Panc1 (cell line): ENCODE data around the gene SURF2. TPM values are rescaled to one million over a fixed set of nuclear protein-coding genes. Genes with fewer than 3 reads are reported as not detected.

ENCODE experiments used
- ATAC-seq: fragments of 200-7000 bp; cut with Tn5 transposase; 2 replicates; pipeline ENCODE4 v1.9.1; 2020; ENCODE audit warnings: mild to moderate bottlenecking, moderate library complexity
- BruUV-seq: library from RNA; stranded (reverse); fragments of 400-500 nt; replicated peaks from 2 replicates; lab custom pipeline; 2021; lab: Mats Ljungman, UMichigan
- CTCF ChIA-PET: fragments of 300-600 bp; sonication (Branson Sonifier 250); formaldehyde crosslinking; loops from one replicate; lab custom pipeline; 2022; ENCODE audit warnings: antibody characterized with exemption; lab: Charles Lee
- POLR2A ChIA-PET: fragments of 300-600 bp; sonication (Branson Sonifier 250); formaldehyde crosslinking; loops from one replicate; lab custom pipeline; 2022; ENCODE audit warnings: antibody characterized with exemption; lab: Charles Lee
- DNase-seq: peaks from one replicate; pipeline ENCODE4 v3.0.0-alpha.2; 2010; ENCODE audit warnings: low read depth, low spot score
- H3K27ac ChIP-seq: 2 replicates; pipeline ENCODE4 v1.5.1; 2011; ENCODE audit warnings: mild to moderate bottlenecking, low read length, inconsistent platforms
- H3K27me3 ChIP-seq: fragments of 200-500 bp; sonication (Bioruptor generic); 2 replicates; pipeline ENCODE4 v1.6.0; 2014; ENCODE audit warnings: low read length, inconsistent platforms; ENCODE audit not compliant: control insufficient read depth, insufficient read depth
- H3K36me3 ChIP-seq: fragments of 200-500 bp; sonication (Bioruptor generic); 2 replicates; pipeline ENCODE4 v1.5.1; 2014; ENCODE audit warnings: inconsistent platforms, mild to moderate bottlenecking, low read length, moderate library complexity; ENCODE audit not compliant: control insufficient read depth, insufficient read depth
- H3K4me1 ChIP-seq: 2 replicates; pipeline ENCODE4 v1.5.1; 2011; ENCODE audit warnings: inconsistent platforms, mild to moderate bottlenecking, low read length, moderate library complexity; ENCODE audit not compliant: control insufficient read depth, insufficient read depth
- H3K4me3 ChIP-seq, 2 experiments: 2 replicates each; pipeline ENCODE4 v1.5.1; 2011 to 2012; ENCODE audit warnings: low read depth in 2 of 2, low read length in 2 of 2, mild to moderate bottlenecking in 2 of 2, inconsistent platforms in 1 of 2, moderate library complexity in 1 of 2
- H3K9me3 ChIP-seq: fragments of 200-500 bp; sonication (Bioruptor generic); 2 replicates; pipeline ENCODE4 v1.5.1; 2014; ENCODE audit warnings: low read depth, mild to moderate bottlenecking, inconsistent platforms, low read length, moderate library complexity; ENCODE audit not compliant: control insufficient read depth, insufficient read depth
- POLR2AphosphoS5 ChIP-seq: IDR thresholded peaks from 2 replicates; pipeline ENCODE4 v1.6.1; 2012; ENCODE audit warnings: mild to moderate bottlenecking, low read depth, low read length, moderate library complexity
- SIN3A ChIP-seq: IDR thresholded peaks from 2 replicates; pipeline ENCODE4 v1.6.1; 2012; ENCODE audit warnings: low read depth, mild to moderate bottlenecking, low read length, moderate library complexity, borderline replicate concordance; ENCODE audit not compliant: insufficient read depth
- TCF7L2 ChIP-seq: IDR thresholded peaks from 2 replicates; pipeline ENCODE4 v1.6.1; 2011; ENCODE audit warnings: mild to moderate bottlenecking, low read depth, low read length, inconsistent platforms
- in situ Hi-C: cut with HindIII; loops from 2 replicates; pipeline ENCODE4 v1.10.0; 2016; ENCODE audit warnings: low sequenced_read_pairs, low pct_unique_long_range_greater_than_20kb
- intact Hi-C: fragments of 100-400 bp; cut with micrococcal nuclease; formaldehyde crosslinking; loops from one replicate; pipeline ENCODE4 v1.10.0; 2022; ENCODE audit not compliant: unreplicated experiment
- total RNA-seq: library from RNA; stranded (reverse); gene quantifications from one replicate; pipeline ENCODE4 v1.2.1, GENCODE V29; 2021; ENCODE audit not compliant: unreplicated experiment
- TF ChIP-seq, protein P1 (sequence below), 2 experiments: IDR thresholded peaks; 2 replicates each; pipeline ENCODE4 v1.6.1; 2011 to 2012; ENCODE audit warnings: low read depth in 2 of 2, control low read depth in 1 of 2, low read length in 1 of 2, mild to moderate bottlenecking in 1 of 2, moderate library complexity in 1 of 2; ENCODE audit not compliant: insufficient read depth in 1 of 2
- TF ChIP-seq, protein P2 (sequence below): fragments of 450-650 bp; IDR thresholded peaks from 2 replicates; pipeline ENCODE4 v1.5.1; 2017; ENCODE audit warnings: mild to moderate bottlenecking

Gene SURF2
- total RNA-seq, 1 experiment from 2014 or later: 19.2 TPM

DNA sequence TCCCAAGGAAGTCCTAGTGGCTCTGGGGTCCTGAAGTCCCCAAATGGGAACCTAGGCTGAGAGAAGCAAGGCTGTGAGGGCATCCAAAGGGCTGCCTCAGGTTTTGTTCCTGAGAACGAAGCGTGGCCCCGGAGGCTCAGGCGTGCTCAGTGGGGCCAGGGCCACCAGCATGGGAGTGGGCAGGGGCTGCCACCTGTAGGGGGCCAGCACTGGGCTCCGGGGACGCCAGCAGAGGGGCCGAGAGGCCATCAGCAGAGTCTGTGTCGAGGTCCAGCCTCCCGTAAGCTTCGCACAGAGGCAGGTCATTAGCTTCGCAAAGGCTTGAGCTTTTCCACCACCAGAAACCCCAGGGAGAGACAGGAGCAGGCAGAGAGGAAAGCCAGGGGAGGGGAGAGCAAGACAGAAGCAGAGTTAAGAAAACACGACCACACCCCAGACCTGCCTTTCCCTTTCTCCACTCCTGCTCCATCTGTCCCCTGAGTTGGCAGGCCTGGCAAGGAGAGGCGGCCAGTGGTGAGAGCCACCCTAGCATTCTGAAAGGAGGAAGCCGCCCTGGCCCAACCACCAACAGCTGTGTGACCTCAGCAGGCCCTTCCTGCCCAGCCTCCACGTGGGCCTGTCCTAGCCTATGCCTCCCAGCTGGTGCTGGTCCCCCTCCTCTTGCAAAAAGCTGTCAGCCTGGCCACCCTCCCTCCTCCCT is 14.8 kb upstream of the SURF2 start:
- intact Hi-C loops: no loop called here

GRCh38 chr9:133342069-133342406 is 14.3 kb upstream of the SURF2 start:
- no TSS peak for BruUV-seq
- peaks cover 3% of the 10 kb centered on the region for H3K4me1 ChIP-seq
- peak; percentile 59; the same call in 1 of the 2 replicates for ATAC-seq
- TF ChIP-seq, protein P1, sequence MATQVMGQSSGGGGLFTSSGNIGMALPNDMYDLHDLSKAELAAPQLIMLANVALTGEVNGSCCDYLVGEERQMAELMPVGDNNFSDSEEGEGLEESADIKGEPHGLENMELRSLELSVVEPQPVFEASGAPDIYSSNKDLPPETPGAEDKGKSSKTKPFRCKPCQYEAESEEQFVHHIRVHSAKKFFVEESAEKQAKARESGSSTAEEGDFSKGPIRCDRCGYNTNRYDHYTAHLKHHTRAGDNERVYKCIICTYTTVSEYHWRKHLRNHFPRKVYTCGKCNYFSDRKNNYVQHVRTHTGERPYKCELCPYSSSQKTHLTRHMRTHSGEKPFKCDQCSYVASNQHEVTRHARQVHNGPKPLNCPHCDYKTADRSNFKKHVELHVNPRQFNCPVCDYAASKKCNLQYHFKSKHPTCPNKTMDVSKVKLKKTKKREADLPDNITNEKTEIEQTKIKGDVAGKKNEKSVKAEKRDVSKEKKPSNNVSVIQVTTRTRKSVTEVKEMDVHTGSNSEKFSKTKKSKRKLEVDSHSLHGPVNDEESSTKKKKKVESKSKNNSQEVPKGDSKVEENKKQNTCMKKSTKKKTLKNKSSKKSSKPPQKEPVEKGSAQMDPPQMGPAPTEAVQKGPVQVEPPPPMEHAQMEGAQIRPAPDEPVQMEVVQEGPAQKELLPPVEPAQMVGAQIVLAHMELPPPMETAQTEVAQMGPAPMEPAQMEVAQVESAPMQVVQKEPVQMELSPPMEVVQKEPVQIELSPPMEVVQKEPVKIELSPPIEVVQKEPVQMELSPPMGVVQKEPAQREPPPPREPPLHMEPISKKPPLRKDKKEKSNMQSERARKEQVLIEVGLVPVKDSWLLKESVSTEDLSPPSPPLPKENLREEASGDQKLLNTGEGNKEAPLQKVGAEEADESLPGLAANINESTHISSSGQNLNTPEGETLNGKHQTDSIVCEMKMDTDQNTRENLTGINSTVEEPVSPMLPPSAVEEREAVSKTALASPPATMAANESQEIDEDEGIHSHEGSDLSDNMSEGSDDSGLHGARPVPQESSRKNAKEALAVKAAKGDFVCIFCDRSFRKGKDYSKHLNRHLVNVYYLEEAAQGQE (IDR thresholded peaks at IDR 0.05; ENCODE audit: insufficient read depth in 1 of 2, low read depth in 2 of 2, low read length in 1 of 2): no peak
- TF ChIP-seq TCF7L2 (no peak), POLR2AphosphoS5 (no peak), SIN3A (no peak)
- TF ChIP-seq, protein P2, sequence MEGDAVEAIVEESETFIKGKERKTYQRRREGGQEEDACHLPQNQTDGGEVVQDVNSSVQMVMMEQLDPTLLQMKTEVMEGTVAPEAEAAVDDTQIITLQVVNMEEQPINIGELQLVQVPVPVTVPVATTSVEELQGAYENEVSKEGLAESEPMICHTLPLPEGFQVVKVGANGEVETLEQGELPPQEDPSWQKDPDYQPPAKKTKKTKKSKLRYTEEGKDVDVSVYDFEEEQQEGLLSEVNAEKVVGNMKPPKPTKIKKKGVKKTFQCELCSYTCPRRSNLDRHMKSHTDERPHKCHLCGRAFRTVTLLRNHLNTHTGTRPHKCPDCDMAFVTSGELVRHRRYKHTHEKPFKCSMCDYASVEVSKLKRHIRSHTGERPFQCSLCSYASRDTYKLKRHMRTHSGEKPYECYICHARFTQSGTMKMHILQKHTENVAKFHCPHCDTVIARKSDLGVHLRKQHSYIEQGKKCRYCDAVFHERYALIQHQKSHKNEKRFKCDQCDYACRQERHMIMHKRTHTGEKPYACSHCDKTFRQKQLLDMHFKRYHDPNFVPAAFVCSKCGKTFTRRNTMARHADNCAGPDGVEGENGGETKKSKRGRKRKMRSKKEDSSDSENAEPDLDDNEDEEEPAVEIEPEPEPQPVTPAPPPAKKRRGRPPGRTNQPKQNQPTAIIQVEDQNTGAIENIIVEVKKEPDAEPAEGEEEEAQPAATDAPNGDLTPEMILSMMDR: no peak; the same call in 1 of the 2 replicates
- H3K9me3 ChIP-seq: no peaks in the 10 kb centered on the region
- ChIA-PET CTCF (interaction anchor here (0.6 kb wide), 2 partner anchors 86 to 154 kb away, joined by 3 to 5 read pairs; no protein-coding TSS in a partner anchor), POLR2A (no interaction called here)
- no peaks in the 10 kb centered on the region for H3K27me3 ChIP-seq
- no peak for DNase-seq
- H3K4me3 ChIP-seq: no peak overlapping the region
- intact Hi-C loops (no loop called here), in situ Hi-C loops (no loop called here)
- H3K36me3 ChIP-seq: no peaks in the 10 kb centered on the region; the same call in none of the 2 replicates
- no peak overlapping the region for H3K27ac ChIP-seq

More for the DNA sequence above, 14.8 kb upstream of the SURF2 start:
- H3K4me3 ChIP-seq: no peak overlapping the region
- ATAC-seq: no peak
- in situ Hi-C loops: no loop called here
- CTCF ChIA-PET: interaction anchor here (0.6 kb wide), 2 partner anchors 86 to 153 kb away, joined by 3 to 5 read pairs; no protein-coding TSS in a partner anchor
- H3K9me3 ChIP-seq: no peaks in the 10 kb centered on the region
- TF ChIP-seq, protein P2: no peak
- TF ChIP-seq POLR2AphosphoS5: no peak
- TF ChIP-seq SIN3A: no peak
- TF ChIP-seq TCF7L2: no peak
- TF ChIP-seq, protein P1 (IDR thresholded peaks at IDR 0.05; ENCODE audit: insufficient read depth in 1 of 2, low read depth in 2 of 2, low read length in 1 of 2): no peak
- no peaks in the 10 kb centered on the region; the same call in 1 of the 2 replicates for H3K36me3 ChIP-seq
- POLR2A ChIA-PET: no interaction called here
- peaks cover 2% of the 10 kb centered on the region for H3K4me1 ChIP-seq
- no peaks in the 10 kb centered on the region for H3K27me3 ChIP-seq
- no TSS peak for BruUV-seq
- H3K27ac ChIP-seq: no peak overlapping the region
- DNase-seq: no peak
